Colonic mucosa (tissue), 4 donors: Measurements from ENCODE around the gene VPS8. TPM values are rescaled to one million over a fixed set of nuclear protein-coding genes. Genes with fewer than 3 reads are reported as not detected.

Experiments used
- DNase-seq: peaks from one replicate; pipeline ENCODE4 v3.0.0-alpha.2; 2020
- H3K27ac ChIP-seq: fragments of 200-600 bp; one replicate; pipeline ENCODE4 v1.8.0; 2021
- H3K27me3 ChIP-seq: fragments of 200-600 bp; one replicate; pipeline ENCODE4 v1.8.0; 2021
- H3K36me3 ChIP-seq: fragments of 200-600 bp; one replicate; pipeline ENCODE4 v1.8.0; 2021
- H3K4me1 ChIP-seq: fragments of 200-600 bp; one replicate; pipeline ENCODE4 v1.8.0; 2021; ENCODE audit warnings: mild to moderate bottlenecking
- H3K4me3 ChIP-seq: fragments of 200-600 bp; one replicate; pipeline ENCODE4 v1.8.0; 2021
- H3K9ac ChIP-seq, 2 donors: one replicate each; pipeline ENCODE4 v1.7.0; 2013; ENCODE audit warnings: control low read depth in 2 of 2, low read depth in 2 of 2, low read length in 2 of 2
- H3K9me3 ChIP-seq: fragments of 200-600 bp; one replicate; pipeline ENCODE4 v1.8.0; 2021
- CTCF ChIP-seq: fragments of 200-600 bp; IDR thresholded peaks from one replicate; pipeline ENCODE4 v1.8.0; 2022; ENCODE audit warnings: antibody characterized with exemption, mild to moderate bottlenecking
- intact Hi-C: fragments of 100-400 bp; cut with DNase I; formaldehyde crosslinking; loops from one replicate; pipeline ENCODE4 v1.14.1; 2022
- total RNA-seq, 2 donors: library from RNA; stranded (reverse); fragmentation: NEBNext Ultra II Directional in 1 of 2; extraction: Animal tissue kit (Norgen Biotek cat#: 25700) in 1 of 2; gene quantifications; one replicate each; pipeline ENCODE4 v1.2.1, GENCODE V29; 2021
- donor health status: healthy.
- donor health status: DM: no; HTN: no; CAD: no.
- donor health status: DM: no; HTN: no; CAD: no.

VPS8 gene
- total RNA-seq, 2 donors from 2014 or later, result 43.7 to 54.8 TPM

DNA sequence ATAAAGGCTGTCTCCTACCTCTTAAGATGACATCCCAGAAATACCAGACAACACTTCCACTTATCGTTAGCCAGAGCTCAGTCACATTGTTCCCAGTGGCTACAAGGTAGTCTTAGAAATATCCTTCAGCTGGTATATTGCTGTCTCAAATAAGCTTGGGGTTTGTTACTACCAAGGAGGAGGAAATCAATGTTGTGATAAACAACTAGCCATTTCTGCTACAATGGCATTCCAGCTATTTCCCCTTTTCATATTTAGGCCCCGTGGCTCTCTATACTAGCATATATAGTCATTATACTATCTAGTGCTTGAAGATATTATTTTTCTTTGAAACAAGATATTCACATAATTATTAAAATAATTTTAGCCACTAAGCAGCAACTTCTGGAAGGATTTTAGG, 56.5 kb downstream of the VPS8 start:
- Histone ChIP-seq H3K9ac (no peak overlapping the region), H3K27ac (no peak overlapping the region), H3K4me1 (no peaks in the 10 kb centered on the region), H3K9me3 (no peaks in the 10 kb centered on the region), H3K4me3 (no peak overlapping the region), H3K27me3 (no peaks in the 10 kb centered on the region), H3K36me3 (peaks cover 7% of the 10 kb centered on the region)
- TF ChIP-seq CTCF, result no peak
- intact Hi-C loops, result no loop called here
- DNase-seq, result no peak

DNA sequence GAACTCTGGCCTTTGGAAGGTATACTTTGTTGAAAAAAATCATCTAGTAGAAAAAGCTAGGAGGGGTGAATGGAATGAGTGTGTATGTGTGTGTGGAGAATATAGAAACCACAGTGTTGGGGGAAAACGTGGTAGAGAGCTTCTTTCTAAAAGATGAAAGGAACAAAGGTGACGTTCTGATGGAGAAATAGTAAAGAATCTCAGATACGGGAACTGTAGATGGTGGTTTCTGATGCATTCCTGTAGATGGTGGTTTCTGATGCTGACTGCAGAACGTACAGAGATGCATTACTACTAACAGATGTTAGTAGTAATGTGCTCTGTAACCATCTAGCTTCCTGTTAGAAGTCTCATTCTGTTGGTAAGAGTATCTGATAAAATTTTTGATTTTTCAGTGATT, 60.2 kb downstream of the VPS8 start:
- H3K27me3 ChIP-seq, result no peaks in the 10 kb centered on the region
- no peak for TF ChIP-seq CTCF
- intact Hi-C loops, result no loop called here

GRCh38 chr3:184873141-184873540, 61.2 kb downstream of the VPS8 start:
- intact Hi-C loops, result no loop called here
- peaks cover 7% of the 10 kb centered on the region for H3K36me3 ChIP-seq

More for the DNA sequence above, 60.2 kb downstream of the VPS8 start:
- DNase-seq, result no peak
- Histone ChIP-seq H3K9ac (no peak overlapping the region), H3K27ac (no peak overlapping the region), H3K4me1 (no peaks in the 10 kb centered on the region), H3K36me3 (peaks cover 7% of the 10 kb centered on the region), H3K9me3 (no peaks in the 10 kb centered on the region), H3K4me3 (no peak overlapping the region)

DNA sequence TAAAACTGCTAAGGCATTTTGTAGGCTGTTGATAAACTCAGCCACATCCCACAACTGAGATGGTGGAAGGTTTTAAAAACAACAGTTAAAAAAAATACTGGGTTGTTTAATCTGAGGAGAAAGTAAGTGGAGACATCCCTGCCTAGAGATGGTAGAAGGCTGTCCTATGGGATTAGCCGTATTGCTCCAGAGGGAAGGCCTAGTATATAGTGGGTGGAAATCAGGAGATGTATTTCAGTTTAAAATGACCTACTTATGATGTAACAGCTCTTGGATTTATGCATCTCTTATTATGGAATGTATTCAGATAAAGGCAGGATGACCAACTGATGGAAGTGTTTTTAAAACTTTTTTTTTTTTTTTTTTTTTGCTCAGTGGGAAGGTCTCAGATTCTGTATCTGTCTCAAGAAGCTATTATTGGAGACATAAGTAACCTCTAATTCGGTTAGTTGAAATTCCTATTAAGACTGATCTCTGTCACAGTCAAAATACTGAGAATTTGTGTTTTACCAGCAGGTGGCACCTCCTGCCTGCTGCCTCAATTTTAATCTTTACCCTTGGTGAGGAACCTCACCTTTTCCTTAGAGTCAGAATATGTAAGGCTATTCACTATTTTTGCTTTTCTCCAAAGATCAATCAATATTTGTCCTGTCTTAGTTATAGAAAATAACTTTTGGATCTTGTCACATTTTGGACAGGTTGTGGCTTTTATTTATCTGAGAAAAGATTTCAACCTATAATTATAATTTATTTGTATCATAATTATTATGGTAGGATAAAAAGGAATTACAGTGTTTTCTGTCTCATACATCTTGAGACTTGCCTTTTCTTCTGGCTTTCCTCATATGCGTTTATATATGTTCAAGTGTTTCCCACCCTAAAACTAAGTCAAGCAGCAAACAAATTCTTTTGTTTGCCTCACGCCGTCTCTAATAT, 63.0 kb downstream of the VPS8 start:
- H3K36me3 ChIP-seq, result peaks cover 1% of the 10 kb centered on the region
- H3K27ac ChIP-seq, result no peak overlapping the region
- no peak overlapping the region for H3K9ac ChIP-seq
- intact Hi-C loops, result loop anchor here (5.0 kb wide), 1 partner anchor 302 kb away; no protein-coding TSS in a partner anchor
- no peaks in the 10 kb centered on the region for H3K27me3 ChIP-seq
- no peak overlapping the region for H3K4me3 ChIP-seq
- peak; percentile 54 for TF ChIP-seq CTCF
- H3K9me3 ChIP-seq, result no peaks in the 10 kb centered on the region
- peak; percentile 23 for DNase-seq
- no peaks in the 10 kb centered on the region for H3K4me1 ChIP-seq

More at GRCh38 chr3:184873141-184873540, 61.2 kb downstream of the VPS8 start:
- no peak overlapping the region for H3K27ac ChIP-seq
- no peak overlapping the region for H3K4me3 ChIP-seq
- H3K9ac ChIP-seq, result no peak overlapping the region
- no peak for TF ChIP-seq CTCF
- H3K4me1 ChIP-seq, result no peaks in the 10 kb centered on the region
- H3K27me3 ChIP-seq, result no peaks in the 10 kb centered on the region
- DNase-seq, result no peak
- H3K9me3 ChIP-seq, result no peaks in the 10 kb centered on the region

DNA sequence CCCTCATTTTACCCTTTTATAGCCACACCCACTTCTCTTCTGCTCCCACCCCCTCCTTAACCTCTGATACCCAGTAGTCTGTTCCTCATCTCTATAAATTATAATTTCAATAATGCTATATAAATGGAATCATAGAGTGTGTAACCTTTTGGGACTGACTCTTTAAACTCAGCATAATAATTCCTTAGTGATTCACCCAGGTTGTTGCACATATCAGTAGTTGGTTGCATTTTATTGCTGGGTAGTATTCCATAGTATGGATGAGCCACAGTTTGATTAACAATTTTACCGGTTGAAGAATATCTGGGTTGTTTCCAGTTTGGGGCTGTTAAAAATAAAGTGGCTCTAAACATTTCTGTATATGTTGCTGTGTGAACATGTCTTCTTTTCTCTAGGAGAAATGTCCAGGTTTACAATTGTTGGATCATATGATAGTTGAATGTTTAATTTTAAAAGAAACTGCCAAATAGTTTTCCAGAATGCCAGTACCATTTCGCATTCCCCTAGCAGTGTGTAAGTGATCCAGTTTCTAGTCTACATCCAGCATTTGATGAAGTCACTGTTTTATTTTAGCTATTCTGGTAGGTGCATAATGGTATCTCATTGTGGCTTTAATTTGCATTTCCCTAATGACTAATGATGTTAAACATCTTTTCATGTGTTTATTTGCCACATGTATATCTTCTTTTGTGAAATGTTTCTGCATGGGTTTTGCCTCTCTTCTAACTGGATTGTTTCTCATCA, 68.5 kb downstream of the VPS8 start:
- Histone ChIP-seq H3K9ac (no peak overlapping the region), H3K27ac (no peak overlapping the region), H3K36me3 (no peaks in the 10 kb centered on the region), H3K4me3 (no peak overlapping the region), H3K27me3 (no peaks in the 10 kb centered on the region), H3K9me3 (no peaks in the 10 kb centered on the region), H3K4me1 (no peaks in the 10 kb centered on the region)
- intact Hi-C loops, result no loop called here
- no peak for TF ChIP-seq CTCF
- no peak for DNase-seq
